NCI-H526 treated with DMSO at 0.1 percent for 48 hours (cell line): Measurements from ENCODE around the gene GADD45GIP1.

ENCODE experiments used
- DNase-seq: peaks from one replicate; lab custom pipeline; 2025; lab: John Stamatoyannopoulos, UW

GADD45GIP1 gene

DNA sequence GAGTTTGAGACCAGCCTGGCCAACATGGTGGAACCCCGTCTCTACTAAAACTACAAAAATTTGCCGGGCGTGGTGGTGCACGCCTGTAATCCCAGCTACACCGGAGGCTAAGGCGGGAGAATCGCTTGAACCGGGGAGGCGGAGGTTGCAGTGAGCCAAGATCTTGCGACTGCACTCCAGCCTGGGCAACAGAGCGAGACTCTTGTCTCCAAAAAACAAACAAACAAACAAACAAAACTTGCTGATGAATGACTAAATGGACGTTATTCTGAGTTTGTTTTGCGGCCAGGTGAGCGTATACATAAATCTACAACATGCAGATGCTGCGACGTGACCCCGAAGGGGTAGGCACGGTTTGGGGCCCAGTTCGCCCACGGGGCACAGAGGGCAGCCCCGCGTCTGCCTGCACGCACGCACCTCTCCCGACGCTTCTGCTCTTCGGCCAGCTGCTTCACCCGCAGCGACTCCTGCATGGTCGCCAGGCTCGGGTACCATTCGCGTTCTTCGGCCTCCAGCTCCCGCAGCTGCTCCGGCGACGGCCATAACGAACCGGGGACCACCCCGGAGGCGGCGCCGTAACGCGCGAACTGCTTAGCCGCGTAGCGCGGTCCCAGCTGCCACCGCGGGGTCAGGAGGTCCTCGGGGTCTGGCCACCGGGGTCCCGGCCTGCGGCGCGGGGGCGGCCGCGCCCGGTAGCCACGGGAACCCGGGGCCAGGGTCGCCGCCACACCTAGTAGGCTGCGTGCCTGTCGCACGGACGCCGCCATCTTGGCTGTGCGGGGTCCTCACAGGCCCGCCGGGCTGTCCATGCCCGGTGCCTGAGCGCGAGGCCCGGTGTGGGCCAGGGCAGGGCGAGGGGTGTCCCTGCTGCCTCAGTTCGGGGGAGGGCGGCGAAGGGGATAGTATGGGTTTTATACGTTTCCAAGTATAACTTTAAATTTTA is at the start of gene GADD45GIP1:
GADD45GIP1 (minus strand) TSS at position 778 of the 943 bp plus-strand sequence; CDS start at position 767, 11 bp downstream.
- peak; percentile 60 for DNase-seq

DNA sequence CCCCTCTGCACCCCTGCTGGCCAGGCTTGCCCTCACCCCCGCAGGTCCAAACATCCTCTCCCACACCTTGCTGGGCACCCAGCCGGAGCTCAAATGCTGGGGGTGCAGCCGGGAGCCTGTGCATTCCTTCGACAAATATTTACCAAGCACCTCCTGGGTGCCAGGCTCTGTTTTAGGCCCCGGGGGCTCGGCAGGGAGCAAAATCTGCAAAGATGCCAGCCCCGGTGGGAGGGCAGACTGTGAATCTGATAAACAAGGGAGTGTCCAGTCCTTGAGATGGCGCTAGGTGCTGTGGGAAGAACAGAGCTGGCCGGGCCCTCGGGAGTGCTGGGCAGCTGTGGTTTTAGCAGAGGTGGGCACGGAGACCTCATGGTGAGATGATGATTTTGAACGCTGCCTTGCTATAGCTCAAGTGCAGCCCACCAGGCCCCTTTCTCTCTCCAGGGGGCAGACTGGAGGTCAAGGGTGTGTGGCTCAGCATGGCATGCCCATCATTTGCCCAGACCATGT is 48.9 kb upstream of the GADD45GIP1 start:
- DNase-seq = no peak

DNA sequence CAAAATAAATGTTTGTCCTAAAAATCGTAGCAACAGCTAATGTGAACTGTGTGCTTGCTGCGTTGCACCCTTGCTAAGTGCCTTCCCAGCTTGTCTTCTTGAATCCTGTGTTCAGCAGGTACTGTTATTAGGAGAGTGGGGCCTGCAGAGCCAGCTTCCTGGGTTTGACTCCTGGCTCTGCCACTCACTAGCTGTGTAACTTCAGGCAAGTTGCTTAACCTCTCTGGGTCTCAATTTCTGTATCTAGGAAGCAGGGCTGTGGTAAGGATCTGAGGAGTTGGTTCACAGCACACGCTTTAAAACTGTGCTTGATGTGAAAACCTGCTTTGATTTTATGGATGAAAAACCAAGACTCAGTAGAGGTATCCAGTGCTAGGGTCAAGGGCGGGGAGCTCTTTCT is 48.2 kb upstream of the GADD45GIP1 start:
- no peak for DNase-seq

DNA sequence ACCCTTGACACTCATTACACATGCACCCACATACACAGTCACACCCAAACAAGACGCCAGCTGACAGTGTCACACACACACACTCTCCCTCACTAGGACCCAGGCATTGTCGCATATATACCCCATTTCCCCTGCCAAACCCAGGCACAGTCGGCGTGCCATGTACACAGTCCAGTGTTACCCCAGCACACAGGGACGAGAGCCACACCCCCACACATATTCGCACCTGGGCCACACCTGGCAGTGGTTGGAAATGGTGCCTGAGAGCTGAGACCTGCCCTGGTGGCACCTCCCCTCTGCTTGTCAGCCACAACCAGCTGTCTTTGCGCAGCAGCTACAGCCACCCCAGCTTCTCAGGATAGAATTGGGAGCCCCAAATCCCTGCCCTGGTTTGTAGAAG is 47.2 kb upstream of the GADD45GIP1 start:
- no peak for DNase-seq

DNA sequence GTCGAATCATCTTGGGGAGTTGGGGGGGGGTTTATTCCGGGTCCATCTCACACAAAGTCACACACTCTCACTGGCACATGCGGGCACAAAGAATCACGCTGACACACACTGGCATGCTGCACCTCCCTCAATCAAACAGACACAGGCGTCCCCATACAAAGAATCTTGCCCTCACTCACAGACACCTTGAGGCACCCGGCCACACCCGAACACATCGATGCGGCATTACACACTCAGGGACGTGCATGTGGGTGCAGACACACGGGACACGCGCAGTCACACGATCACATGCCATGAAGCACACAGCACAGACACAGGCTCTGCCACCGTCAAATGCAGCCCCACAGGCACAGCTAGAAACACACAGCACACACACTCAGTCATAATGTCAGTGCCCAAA is 46.1 kb upstream of the GADD45GIP1 start:
- no peak for DNase-seq

DNA sequence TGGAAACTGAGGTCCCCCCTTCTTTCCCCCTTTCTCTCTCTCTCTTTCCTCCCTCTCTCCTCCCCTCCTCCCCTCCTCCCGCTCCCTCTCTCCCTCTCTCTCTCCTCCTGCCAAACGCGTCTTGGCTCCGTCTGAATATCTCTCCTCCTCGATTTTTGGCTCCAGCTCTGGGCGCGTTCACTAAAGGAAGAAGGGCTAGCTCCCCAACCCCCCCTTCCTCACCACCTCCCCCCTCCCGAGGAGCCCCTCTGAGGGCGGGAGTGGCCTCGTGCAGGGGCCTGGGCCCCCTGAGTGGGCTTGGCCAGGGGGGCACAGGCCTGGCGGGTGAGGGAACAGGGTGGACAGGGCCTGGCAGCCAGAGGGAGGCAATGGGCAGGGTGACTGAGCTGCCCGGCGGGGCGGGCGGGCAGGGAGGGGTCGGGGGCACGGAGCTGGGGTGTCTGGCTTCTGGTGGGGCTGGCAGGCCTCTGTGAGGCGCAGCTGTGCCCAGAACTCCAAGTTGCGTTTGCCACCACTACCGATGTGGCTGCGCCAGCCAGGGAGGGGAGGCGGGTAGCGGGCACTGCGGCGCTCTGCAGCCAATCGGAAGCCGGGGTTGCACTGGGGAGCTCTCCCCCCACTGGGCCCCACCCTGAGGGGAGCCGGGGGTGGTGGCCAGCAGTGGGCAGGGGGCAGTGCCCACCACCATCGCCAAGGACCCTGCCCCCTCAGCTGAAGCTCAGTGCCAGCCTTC is 45.3 kb upstream of the GADD45GIP1 start:
- DNase-seq = no peak

DNA sequence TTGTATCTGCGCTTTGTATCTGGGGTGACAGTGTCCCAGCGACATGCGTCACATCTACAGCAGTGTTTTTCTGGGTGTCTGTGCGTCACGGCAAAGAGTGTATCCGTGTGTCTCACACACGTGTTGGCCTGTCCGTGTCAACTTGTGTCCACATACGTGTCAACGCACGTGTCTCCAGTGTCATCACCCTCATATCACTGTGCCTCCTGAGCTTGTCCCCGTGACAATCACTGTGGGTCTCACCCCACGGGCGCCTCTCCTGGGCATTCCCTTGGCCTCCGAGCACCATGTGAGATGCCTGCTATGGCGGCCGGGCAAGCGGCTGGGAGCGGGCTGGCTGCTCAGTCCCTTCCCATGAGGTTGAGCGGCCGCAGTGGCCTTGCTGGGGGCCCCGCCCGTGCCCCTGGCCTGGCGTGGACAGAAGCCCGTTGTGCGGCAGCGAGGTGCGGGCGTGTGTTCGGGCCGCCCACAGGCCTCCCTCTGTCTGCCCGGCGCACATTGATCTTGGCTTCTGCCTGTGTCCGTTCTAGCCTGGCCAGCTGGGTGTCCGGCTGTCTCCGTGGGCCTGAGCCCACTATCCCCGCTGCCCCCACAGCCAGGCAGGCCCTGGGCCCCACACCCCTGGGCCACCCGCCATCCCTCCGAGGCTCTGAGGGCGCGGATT is 44.6 kb upstream of the GADD45GIP1 start:
- DNase-seq = no peak

DNA sequence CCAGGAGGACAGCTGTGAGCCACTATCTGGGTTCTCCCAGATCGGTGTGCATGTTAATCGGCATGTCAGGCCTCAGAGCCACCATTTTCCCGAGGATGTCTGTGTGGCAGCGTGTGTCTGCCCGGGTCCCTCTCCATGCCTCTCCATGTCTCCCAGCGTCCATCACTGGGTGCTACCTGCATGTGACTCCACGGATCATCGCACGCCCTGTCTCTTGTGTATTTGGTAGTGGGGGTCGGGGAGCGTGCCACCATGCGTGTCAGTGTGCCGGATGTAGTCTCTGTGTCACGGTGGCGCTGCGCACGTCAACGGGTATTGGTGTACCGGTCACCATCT is 44.1 kb upstream of the GADD45GIP1 start:
- DNase-seq = no peak

DNA sequence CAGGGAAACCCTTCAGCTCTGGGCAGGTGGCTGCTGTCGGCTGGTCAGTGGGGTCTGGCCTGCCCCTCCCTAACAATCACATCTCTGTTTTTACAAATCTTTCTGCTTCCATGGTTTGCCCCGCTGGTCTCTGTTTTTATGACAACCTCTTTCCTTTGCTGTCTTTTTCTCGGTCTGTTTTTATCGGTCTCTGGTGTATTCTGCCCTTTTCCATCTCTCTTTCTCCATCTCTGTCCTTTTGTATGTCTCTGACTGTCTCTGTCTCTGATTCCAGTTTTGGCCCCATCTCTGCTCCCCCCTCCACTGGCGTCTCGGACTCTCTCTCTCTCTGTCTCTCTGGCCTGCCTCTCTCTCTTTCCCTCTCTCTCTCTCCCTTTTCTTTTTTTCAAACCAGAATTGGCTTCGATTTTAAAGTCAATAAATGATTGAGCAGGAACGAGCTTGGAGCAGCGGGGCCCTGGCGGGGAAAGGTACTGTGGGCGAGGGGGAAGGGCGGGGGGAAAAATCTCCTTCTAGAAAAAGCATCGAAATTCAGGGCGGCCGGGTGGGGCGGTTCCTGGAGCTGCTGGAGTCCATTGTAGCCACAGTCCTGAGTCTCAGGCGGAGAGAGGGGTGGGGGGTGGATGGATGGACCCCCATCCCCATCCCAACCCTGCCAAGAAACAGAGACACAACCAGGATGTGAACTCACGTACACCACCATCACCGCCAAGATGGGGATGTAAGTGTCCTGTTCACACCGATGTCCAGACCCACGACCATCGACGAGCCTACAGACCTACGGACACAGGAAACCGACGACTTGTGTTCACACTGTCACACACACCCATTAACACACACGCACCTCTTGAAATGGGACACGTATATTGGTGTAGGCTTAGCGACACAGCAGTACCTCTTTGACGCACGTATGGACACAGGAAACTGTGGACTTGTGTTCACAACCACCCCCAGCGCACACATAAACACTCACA is 41.2 kb upstream of the GADD45GIP1 start:
- no peak for DNase-seq

DNA sequence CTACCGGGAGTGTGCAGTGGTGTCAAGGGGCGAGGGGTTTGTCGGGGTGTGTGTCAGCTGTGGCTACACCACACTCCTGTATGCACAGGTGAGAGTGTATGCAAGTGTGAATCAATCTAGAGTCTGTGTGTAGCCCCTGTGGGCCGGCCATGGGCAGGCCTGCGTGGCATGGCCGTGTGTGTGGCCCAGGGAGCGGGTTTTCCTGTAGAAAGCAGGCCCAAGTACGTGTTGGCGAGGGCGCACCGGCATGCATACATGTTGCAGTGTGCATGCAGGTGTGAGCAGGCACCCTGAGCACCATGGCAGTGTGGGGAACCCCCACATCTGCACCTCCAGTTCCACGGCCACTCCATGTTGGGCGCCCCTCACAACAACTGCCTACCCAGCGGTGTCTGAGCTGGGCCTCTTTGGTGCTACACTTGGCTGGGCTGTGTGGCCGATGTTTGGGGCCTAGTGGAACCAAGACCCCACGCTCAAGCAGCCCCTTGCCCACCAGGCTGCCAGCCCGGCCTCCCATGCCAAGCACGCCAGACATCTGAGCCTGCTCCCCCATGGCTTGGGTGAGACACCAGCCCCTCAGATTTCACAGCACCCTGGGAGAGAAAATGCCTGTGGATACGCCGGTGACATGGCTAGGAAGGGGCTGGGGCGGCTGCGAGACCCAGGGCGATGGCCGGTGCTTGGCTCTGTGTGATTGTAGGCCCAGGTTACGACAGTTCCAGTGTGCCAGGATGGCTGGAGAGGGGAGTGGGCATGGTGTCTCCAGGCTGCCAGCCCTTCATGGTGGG is 40.4 kb upstream of the GADD45GIP1 start:
- DNase-seq = no peak

DNA sequence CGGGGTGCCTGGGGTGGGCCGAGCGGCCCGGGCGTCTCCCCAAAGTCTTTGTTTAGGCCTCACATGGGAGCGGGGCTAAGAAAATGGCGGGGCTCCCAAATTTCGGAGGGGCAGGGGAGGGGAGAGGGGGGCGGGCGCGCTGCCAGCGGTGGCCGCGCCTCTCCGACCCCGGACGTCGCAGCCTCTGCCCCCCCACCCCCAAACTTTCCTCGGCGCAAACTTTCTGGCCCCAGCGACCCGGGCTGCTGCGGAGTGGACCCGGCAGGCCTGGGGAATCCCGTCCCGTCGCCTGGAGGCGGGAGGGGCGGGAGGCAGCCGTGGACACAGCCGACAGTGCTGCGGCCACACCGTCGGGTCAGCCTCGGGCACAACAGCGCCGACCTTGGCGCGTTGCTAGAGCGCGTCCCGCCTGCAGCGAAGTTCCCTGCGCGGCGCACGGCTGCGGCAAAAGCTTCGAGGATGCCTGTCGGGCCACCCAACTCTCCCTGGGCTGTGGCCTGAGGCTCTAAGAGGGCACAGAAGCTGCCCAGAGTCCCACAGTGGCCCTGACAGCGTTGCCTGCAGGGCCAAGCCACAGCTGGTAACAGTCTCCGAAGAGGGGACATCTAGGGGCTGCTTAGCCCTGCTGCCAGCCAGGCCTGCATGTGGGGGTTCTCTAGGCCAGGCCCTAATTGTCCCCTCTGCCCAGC is 39.5 kb upstream of the GADD45GIP1 start:
- DNase-seq = no peak

DNA sequence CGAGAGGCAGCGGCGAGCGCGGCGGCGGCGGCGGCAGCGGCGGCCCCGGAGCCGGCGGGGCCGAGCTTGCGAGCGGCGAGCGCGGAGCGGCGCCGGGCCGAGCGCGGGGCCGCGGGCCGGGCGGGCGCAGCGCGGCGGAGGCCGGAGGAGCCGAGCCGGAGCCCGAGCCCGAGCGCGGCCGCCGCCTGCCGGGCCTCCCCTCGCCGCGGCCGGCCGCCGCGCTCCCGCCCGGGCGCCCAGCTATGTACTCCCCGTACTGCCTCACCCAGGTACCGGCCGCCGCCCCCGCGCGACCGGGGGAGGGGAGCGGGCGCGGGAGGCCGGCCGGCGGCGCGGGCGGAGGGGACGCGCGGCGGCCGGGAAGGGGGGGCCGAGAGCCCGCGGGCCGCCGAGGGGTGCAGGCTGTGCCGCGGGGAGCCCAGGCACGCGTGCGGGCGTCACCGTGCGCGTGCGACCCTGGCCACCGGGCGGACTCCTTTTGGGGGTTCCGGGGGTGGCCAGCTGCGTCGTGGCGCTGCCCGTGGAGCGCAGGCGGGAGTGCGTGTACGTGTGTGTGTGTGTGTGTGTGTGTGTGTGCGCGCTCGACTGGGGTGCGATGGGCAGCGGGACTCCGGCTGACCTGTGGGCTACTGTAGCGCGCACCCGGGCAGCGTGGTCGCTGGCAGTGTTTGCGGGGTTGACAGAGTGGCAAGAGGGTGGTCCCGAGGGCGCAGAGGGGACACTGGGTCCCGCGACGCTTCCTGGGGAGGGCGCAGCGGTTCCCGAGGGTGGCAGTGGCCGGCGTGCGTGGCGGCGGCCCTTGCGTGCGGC is 38.8 kb upstream of the GADD45GIP1 start:
- DNase-seq = no peak

DNA sequence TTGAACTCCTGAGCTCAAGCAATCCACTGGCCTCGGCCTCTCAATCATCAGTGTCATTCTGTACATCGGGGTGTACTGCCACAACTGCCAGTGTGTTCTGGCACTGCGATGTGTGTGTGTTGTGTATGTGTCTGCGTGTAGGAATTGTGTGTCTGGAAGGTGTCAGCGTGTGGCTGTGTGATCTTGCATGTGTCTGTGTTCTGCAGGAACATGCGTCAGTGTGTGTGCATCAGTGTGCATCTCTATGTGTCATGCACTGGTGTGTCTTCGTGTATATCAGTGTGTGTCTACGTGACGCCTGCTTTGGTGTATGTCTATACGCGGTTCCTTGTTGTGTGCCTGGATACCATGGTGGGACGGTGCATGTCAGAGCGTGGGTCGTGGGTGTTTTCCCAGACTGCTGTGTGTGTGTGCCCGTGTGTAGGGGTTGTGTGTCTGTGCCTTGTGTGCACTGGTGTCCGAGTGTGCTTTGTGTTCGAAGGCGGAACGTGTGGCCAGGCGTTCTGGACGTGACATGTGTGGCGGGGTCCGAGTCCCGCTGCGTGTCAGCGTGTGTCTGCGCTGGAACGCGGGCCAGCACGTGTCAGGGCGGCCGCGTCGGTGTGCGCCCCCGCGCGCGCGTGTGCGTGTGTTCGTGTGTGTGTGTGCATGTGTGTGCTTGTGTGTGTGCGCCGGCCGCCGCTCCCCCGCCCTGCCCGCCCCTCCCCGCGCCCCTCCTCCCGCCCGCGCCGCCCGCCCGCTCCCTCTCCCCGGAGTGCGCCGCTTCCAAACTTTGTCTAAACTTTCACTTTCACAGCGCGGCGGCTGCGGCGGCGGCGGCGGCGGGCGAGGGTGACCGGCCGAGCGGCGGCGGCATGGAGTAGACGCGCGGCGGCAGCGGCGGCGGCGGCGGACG is 37.9 kb upstream of the GADD45GIP1 start, which contains the start of gene NFIX:
NFIX (plus strand) TSS at position 775 of the 895 bp plus-strand sequence. CDS start 363 bp downstream, outside the sequence.
- no peak for DNase-seq

DNA sequence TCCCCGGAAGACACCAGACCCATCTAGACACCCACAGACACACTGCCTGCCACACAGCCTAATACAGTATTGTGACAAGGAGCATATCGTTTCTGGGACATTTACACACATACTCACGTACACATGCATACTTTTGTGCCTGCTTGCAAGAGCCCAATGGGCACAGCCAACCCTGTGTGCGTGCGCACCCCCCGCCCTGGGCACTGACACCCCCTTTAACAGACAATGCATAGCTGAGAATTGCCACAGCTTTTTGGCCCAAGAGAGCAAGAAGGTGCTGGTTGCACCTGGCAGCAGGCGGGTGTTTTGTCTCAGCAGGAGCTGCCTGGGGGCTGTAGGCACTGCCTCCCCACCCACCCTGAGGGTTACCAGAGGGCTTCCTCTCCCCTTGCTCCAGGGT is 36.5 kb upstream of the GADD45GIP1 start:
- DNase-seq = no peak

DNA sequence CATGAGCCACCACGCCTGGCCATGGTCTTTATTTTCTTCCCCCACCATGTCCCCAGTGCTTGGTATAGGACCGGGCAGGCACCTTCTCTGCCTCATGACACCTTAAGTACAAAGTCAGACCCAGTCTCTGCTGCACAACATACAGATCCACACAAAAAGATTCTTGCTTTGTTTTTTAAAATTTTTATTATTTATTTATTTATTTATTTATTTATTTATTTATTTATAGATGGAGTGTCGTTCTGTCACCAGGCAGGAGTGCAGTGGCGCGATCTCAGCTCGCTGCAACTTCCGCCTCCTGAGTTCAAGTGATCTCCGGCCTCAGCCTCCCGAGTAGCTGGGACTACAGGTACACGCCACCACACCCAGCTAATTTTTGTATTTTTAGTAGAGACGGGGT is 35.7 kb upstream of the GADD45GIP1 start:
- DNase-seq = no peak

DNA sequence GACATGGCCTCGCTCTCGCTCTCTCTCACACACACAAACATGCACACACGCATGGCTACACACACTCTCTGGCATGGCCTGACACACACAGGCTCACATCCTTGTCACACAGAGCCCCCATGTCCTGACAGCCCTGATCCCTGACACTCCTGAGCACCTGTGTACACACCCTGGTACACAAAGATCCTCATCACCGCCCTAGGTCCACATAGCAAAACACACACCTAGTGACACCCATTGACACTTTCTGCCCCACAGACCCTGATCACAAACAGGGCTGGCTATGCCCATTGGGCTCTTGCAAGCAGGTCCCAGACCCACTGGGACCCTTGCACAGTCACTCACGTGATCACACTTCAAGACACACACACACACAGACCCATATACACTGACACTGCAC is 34.3 kb upstream of the GADD45GIP1 start:
- no peak for DNase-seq

DNA sequence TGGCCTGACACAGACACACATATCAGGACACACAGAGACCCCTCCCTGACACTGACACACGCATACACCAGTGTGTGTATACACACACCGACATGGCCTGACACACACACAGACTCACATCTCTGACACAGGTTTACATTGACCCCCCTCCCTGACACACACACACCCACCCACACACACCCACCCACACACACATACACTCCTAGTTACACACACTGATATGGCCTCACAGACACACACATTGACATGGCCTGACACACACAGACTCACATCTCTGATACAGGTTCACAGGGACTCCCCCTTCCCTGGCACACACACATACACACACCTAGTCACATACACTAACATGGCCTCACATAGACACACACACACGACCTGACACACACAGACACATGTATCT is 33.8 kb upstream of the GADD45GIP1 start:
- DNase-seq = no peak

DNA sequence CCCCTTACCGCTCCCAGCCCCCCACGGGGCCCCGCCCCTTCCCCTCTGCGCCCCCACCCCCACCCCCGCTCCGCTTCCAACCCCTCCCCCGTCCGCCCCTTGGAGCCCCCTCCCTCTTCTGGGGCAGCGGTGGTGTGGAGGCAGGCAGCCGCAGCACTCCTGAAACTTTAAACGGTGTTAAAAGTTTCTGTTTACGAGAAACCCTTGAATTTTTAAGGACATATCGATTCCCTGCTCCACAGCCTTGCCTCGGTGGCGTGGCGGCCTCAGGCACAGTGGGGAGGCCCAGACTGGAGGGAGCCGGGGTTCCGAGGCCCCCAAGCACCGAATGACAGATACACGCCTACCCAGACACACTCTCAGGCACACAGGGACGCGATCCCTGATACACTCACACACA is 33.4 kb upstream of the GADD45GIP1 start:
- no peak for DNase-seq
